NCI-H2171 (cell line): ENCODE results near the gene WDR72.
"Not testable (repeated sequence)": the region's sequence is repeated elsewhere in the genome, so short reads cannot be mapped to it uniquely, and the experiment has no call there.

Experiments used
- DNase-seq: peaks from one replicate; lab custom pipeline; 2025; lab: John Stamatoyannopoulos, UW

WDR72 gene

GRCh38 chr15:53759411-53759931 lies at the start of gene WDR72:
TSS of gene WDR72 (minus strand) at chr15:53759663. CDS start at chr15:53733149, 26,514 bp downstream.
- no peak for DNase-seq

GRCh38 chr15:53808058-53808706 lies 48.7 kb upstream of the WDR72 start:
- DNase-seq, result no peak

DNA sequence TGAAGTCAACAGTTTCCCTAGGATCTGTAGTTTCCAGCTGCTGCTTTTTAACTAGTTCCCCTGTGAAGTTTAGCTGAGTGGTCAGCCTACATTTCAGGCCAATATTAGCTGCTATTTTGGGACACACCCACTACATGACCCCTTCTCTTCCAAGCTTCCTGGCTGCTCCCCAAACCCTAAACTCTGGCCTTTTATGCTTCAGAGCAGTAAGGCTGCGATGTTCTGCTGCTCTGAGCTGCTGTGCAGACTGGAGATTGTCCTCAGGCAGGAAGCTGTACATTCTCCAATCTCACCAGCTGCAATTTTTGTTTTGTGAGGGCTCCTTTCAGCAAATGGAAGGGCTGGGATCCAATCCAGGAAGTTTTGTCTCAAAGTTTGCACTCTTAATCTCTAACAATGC lies 48.0 kb upstream of the WDR72 start:
- no peak for DNase-seq

- DNase-seq, result no peak
These were observed 43.2 kb upstream of the WDR72 start for GRCh38 chr15:53802672-53803071.

DNA sequence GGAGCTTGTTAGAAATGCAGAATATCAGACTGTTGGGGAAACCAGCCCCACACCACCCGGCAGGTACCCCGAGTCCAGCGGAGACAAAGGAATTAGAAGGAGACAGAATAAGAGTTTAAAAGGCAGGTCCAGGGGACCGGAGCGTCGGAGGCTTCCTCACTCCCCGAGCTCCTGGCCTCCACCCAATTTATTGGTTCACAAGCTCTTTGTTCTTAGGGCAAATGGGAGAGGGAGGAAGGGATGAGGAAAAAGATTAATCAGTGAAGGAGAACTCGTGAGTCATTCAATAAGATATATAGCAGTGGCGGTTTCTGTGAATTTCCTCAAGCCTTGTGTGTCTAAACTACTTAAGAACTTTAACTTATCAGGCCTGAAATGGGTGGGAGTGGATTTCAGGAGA lies 32.1 kb upstream of the WDR72 start:
- no peak for DNase-seq

GRCh38 chr15:53789654-53790375 lies 30.4 kb upstream of the WDR72 start:
- DNase-seq, result no peak

DNA sequence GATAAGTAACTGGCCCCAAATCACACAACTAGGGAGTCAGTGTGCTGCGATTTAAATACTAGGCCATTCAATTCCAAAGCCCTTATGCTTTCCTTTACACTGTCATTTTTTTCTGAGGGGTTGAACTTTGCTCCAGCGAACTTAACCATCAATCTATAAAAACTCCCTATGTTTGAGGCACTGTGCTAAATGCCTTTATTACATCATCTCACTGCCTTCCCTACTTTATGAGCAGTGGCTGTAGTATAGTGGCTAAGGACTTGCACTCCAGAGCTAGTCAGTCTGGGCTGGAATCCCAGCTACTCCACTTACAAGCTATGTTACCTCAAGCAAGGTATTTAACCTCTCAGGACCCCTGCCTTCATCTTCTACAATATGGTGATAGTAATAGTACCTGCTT lies 26.9 kb upstream of the WDR72 start:
- DNase-seq, result no peak

DNA sequence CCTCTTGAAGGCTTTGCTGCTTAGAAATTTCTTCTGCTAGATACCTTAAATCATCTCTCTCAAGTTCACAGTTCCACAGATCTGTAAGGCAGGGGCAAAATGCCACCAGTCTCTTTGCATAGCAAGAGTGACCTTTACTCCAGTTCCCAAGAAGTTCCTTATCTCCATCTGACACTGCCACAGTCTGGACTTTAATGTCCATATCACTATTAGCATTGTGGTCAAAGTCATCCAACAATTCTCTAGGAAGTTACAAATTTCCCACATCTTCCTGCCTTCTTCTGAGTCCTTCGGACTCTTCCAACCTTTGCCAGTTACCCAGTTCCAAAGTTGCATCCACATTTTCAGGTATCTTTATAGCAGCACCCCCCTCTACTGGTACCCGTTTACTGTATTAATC lies 25.8 kb upstream of the WDR72 start:
- DNase-seq, result not testable (repeated sequence)

DNA sequence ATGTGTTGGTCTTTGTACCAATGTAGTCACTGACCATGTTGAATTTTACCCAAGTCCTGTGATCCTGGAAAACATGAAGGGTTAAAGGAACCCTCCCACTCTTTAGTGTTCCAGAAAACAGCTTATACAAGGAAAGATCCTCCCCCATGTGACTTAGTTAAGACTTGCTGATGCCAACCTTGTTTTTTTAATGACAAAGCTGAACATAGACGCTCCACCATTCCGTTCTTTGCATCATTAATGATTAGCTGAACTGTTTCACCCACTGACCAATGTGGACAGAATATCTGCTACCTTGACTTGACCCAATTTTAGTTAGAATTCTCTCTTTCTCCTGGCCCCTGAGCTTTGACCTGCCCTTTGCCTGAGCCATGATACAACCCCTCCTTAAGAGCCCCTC lies 3.5 kb upstream of the WDR72 start:
- DNase-seq, result no peak

GRCh38 chr15:53758412-53758811 lies 1.1 kb downstream of the WDR72 start:
- no peak for DNase-seq

DNA sequence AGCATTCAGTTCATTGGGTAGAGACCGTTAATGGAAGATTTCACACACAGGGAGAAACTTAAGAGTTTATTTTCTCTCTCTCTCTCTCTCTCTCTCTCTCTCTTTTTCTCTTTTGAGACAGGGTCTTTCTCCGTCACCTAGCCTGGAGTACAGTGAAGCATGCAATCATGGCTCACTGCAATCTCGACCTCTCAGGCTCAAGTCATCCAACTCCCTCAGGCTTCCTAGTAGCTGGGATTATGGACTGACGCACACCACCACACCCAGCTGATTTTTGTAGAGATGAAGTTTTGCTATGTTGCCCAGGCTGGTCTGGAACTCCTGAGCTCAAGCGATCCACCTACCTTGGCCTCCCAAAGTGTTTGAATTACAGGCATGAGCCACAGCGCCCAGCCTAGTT lies 1.6 kb downstream of the WDR72 start:
- DNase-seq, result no peak

- DNase-seq, result no peak
These were observed 5.7 kb downstream of the WDR72 start for GRCh38 chr15:53753813-53754212.

GRCh38 chr15:53752406-53752805 lies 7.1 kb downstream of the WDR72 start:
- no peak for DNase-seq

DNA sequence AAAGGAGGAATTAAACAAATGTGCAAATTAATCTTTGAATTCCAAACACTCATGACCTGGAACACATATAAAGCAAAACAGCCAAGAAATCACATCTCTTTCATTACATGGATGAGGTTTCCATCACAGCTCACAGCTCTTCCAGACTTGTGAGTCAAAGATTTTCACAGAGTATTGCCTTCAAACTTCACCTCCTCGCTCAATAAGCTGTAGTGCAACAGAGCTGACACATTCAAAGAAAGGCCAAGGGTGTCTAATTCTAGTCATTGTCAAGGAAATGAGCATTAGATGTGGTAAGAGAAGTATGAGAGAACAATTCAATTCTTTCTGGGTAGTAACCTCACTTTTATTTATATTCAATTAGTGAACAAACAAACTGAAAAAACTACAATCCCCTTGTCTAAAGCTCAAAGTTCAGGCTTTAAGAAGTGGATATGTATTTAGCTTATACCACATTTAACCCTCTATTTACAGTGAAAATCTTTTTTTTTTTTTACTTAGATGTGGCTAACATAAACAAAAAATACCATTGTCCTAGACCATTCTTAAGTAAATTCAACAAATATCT lies 11.9 kb downstream of the WDR72 start:
- no peak for DNase-seq

DNA sequence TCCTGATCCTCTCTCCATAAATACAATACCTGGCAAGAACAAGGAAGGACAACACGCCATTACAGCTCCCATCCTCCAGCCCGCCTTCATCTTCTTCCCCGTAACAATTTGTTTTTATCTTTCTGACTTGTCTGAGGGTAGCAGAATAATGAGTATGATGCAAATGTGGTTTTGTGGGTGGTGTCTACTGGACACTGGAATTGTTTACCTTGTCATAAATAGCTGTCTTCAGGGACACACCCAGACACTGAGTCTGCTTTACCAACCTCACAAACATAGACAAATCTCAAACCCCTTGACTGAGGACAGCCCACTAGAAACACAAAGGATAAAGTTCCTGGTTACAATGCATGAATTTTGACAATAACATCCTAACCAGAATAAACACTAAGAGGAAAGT lies 13.4 kb downstream of the WDR72 start:
- no peak for DNase-seq

GRCh38 chr15:53739651-53740050 lies 19.8 kb downstream of the WDR72 start:
- no peak for DNase-seq

DNA sequence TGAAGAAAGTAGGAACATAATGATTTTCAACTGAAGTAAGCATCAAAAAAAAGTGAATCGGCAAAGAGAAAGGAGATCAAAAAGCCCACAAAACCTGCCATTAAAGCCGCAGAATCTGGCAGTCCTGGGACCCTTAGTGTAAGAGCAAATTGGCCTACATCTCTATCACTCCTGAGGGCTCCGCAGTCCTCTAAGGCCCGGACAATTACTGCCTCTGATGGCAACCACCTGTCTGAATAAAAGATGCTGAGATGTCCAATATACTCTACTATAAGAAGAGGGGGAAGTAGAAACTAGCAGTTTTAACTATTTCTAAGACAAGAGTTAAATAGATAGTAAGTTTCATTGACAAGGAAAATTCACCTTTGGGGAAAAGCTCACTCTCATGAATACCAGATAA lies 20.3 kb downstream of the WDR72 start:
- no peak for DNase-seq

DNA sequence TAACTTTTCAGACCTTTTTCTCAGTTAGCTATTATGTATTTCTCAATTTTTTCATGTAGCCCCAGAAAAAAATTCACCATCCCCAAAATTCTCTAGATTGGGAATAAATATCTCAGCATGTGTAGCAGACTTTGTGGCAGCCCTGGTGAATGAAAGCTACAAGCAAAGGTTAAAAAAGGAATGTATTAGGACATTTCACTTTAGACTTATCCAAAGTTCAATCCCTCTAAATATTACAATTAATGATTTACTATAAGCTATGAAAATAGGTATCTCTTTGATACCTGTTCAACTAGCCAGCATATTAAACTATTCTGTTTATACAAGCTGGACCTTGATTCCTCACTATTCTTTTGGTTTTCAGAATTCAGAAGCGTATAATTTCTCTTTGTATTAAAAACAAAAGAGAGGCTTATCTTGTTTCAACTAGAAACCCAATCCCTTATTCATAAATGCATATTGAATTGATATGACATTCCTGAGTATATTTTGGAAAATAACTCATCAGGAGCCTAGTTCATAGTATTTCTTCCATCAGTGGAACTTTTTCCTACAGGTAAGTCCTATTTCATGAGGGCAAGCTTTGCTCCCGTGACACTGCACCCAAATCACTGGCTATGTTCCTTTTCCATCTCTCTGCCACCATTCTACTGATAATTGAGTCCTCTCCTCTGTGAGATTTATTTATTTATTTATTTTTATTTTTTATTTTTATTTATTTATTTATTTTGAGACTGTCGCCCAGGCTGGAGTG lies 38.0 kb downstream of the WDR72 start:
- DNase-seq, result no peak

GRCh38 chr15:53716909-53717876 lies 42.3 kb downstream of the WDR72 start:
- DNase-seq, result no peak

- no peak for DNase-seq
These were observed 46.2 kb downstream of the WDR72 start for GRCh38 chr15:53713218-53713617.

GRCh38 chr15:53710906-53711305 lies 48.6 kb downstream of the WDR72 start:
- DNase-seq, result no peak
